Neuronal stem cell (in vitro differentiated cells): ENCODE measurements around the gene ITGAL.

Experiments used
- DNase-seq: peaks from one replicate; pipeline ENCODE4 v3.0.0-alpha.2; 2013; ENCODE audit warnings: low spot score
- H2AFZ ChIP-seq: one replicate; pipeline ENCODE4 v1.6.1; 2013; ENCODE audit warnings: mild to moderate bottlenecking, low read length, inconsistent platforms
- H2AK5ac ChIP-seq: 2 replicates; pipeline ENCODE4 v1.6.1; 2013; ENCODE audit warnings: low read depth, mild to moderate bottlenecking, inconsistent platforms, low read length, moderate library complexity, mixed read lengths
- H2BK120ac ChIP-seq: 2 replicates; pipeline ENCODE4 v1.6.1; 2013; ENCODE audit warnings: low read depth, mild to moderate bottlenecking, inconsistent platforms, low read length, moderate library complexity, mixed read lengths
- H2BK12ac ChIP-seq: one replicate; pipeline ENCODE4 v1.6.1; 2013; ENCODE audit warnings: low read length, inconsistent platforms
- H2BK15ac ChIP-seq: 2 replicates; pipeline ENCODE4 v1.6.1; 2013; ENCODE audit warnings: mild to moderate bottlenecking, low read length, inconsistent platforms, mixed read lengths
- H2BK5ac ChIP-seq: one replicate; pipeline ENCODE4 v1.6.1; 2013; ENCODE audit warnings: inconsistent platforms, mild to moderate bottlenecking, low read length, moderate library complexity
- H3K14ac ChIP-seq: one replicate; pipeline ENCODE4 v1.6.1; 2013; ENCODE audit warnings: low read length, inconsistent platforms
- H3K18ac ChIP-seq: 2 replicates; pipeline ENCODE4 v1.6.1; 2013; ENCODE audit warnings: low read length, inconsistent platforms
- H3K23ac ChIP-seq: 2 replicates; pipeline ENCODE4 v1.6.1; 2013; ENCODE audit warnings: low read depth, mild to moderate bottlenecking, mixed read lengths, low read length, inconsistent platforms; ENCODE audit not compliant: poor library complexity
- H3K27ac ChIP-seq: replicated peaks from 3 replicates; pipeline ENCODE4 v1.5.1; 2013; ENCODE audit warnings: low read length, inconsistent platforms
- H3K27me3 ChIP-seq, 3 experiments: 2 replicates each; pipeline ENCODE4 v1.6.1; 2013; ENCODE audit warnings: low read length in 3 of 3, mild to moderate bottlenecking in 2 of 3, inconsistent platforms in 1 of 3, low read depth in 1 of 3, mixed read lengths in 1 of 3, moderate library complexity in 1 of 3; ENCODE audit not compliant: control insufficient read depth in 3 of 3, insufficient read depth in 3 of 3
- H3K36me3 ChIP-seq, 2 donors: replicated peaks in 1 of 2; 2 replicates each; pipeline ENCODE4 v1.6.1; 2013; ENCODE audit warnings: low read length in 2 of 2; ENCODE audit not compliant: control insufficient read depth in 2 of 2, insufficient read depth in 2 of 2
- H3K4ac ChIP-seq: 2 replicates; pipeline ENCODE4 v1.6.1; 2013; ENCODE audit warnings: inconsistent platforms, mild to moderate bottlenecking, low read length, moderate library complexity
- H3K4me1 ChIP-seq, 2 donors: 1 replicate in 1 of 2; 2 replicates in 1 of 2; pipeline ENCODE4 v1.6.1; 2013; ENCODE audit warnings: low read length in 2 of 2, low read depth in 1 of 2; ENCODE audit not compliant: control insufficient read depth in 2 of 2, insufficient read depth in 1 of 2
- H3K4me2 ChIP-seq: one replicate; pipeline ENCODE4 v1.6.1; 2013; ENCODE audit warnings: mild to moderate bottlenecking, low read length, inconsistent platforms; ENCODE audit not compliant: insufficient read depth, poor library complexity, severe bottlenecking
- H3K4me3 ChIP-seq, 2 donors: 2 replicates each; pipeline ENCODE4 v1.5.1; 2013; ENCODE audit warnings: low read length in 2 of 2, mild to moderate bottlenecking in 2 of 2, inconsistent platforms in 1 of 2, moderate library complexity in 1 of 2
- H3K79me1 ChIP-seq: one replicate; pipeline ENCODE4 v1.6.1; 2013; ENCODE audit warnings: low read depth, mild to moderate bottlenecking, inconsistent platforms, low read length, moderate library complexity
- H3K9ac ChIP-seq: one replicate; pipeline ENCODE4 v1.6.1; 2013; ENCODE audit warnings: mild to moderate bottlenecking, low read depth, low read length, inconsistent platforms; ENCODE audit not compliant: poor library complexity
- H3K9me3 ChIP-seq, 2 donors: replicated peaks in 1 of 2; 2 replicates each; pipeline versions ENCODE3 to v1.6.1; 2013; ENCODE audit warnings: low read length in 2 of 2, mild to moderate bottlenecking in 2 of 2, inconsistent platforms in 1 of 2, low read depth in 1 of 2, mixed read lengths in 1 of 2, moderate library complexity in 1 of 2; ENCODE audit not compliant: control insufficient read depth in 2 of 2, insufficient read depth in 1 of 2
- H4K8ac ChIP-seq: one replicate; pipeline ENCODE4 v1.6.1; 2013; ENCODE audit warnings: low read depth, mild to moderate bottlenecking, inconsistent platforms, low read length, moderate library complexity
- H4K91ac ChIP-seq: one replicate; pipeline ENCODE4 v1.6.1; 2013; ENCODE audit warnings: low read length, low read depth, mild to moderate bottlenecking, inconsistent platforms; ENCODE audit not compliant: poor library complexity
- WGBS, 2 donors: extraction: QIAGEN DNeasy Blood & Tissue Kit; methylation state at CpG; one replicate each; pipeline ENCODE4 v1.1.7; 2013; ENCODE audit warnings: missing lambda C conversion rate in 2 of 2, mixed read lengths in 1 of 2; ENCODE audit not compliant: insufficient read length in 2 of 2, insufficient replicate concordance in 1 of 2; ENCODE audit errors: extremely low coverage in 2 of 2; 5-methylcytosine and 5-hydroxymethylcytosine counted together

ITGAL gene

DNA sequence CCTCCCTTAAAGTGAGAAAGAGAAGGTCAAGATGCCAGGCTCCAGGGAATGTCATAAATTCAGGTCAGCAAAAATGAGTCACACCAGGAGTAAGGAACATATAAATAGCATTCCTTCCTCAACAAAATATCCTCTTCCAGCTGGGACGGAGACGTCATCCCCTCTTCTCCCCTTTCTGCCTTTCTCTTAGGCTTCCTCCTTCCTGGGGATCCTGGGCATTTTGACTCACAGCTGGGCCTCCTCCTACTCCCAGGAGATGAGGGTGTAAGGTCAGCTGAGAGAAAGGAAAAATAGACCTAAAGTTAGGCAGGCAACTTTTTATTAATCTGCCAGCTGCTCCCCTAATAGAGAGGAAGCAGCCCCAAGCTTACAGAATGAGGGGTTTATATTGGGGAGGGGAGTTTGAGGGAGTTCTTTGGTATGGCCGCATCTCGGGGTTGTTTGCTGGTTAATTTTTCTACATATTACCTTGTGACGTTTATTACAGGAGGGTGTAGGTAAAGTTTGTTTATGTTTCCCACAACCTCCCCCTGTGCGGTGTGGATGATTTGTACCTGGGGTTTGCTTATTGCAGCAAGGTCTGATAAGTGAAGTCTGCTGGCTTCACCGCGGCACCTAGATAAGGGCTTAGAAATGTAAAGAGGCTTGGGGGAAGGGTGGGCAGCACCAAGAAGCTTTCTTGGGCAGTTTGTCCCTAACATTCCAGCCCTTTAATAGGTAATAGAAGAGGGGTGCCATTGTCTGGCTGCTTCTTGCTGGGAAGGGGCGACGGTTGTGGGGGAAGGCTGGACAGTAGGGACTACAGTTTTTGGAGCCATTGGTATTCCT is 69.2 kb downstream of the ITGAL start:
- no peak overlapping the region for H4K91ac ChIP-seq
- H3K27ac ChIP-seq: no peak overlapping the region
- H3K14ac ChIP-seq: no peak overlapping the region
- H2BK120ac ChIP-seq: no peak overlapping the region
- DNase-seq: no peak
- H3K36me3 ChIP-seq: no peaks in the 10 kb centered on the region
- H4K8ac ChIP-seq: no peak overlapping the region
- no peak overlapping the region for H3K18ac ChIP-seq
- peak overlapping the region; percentile 72 for H2AFZ ChIP-seq
- WGBS, 2 donors: no CpG with 5 or more reads among the region's 10 CpGs
- peaks cover 6 to 13% of the 10 kb centered on the region in 2 donors for H3K4me1 ChIP-seq
- no peak overlapping the region for H2AK5ac ChIP-seq
- H3K4me2 ChIP-seq: peak overlapping the region; percentile 2
- no peak overlapping the region for H2BK5ac ChIP-seq
- H3K9me3 ChIP-seq: no peaks in the 10 kb centered on the region
- H3K79me1 ChIP-seq: no peaks in the 10 kb centered on the region
- no peak overlapping the region for H3K4me3 ChIP-seq
- no peak overlapping the region for H3K9ac ChIP-seq
- H2BK15ac ChIP-seq: no peak overlapping the region
- H3K4ac ChIP-seq: no peak overlapping the region
- H3K23ac ChIP-seq: no peak overlapping the region
- H3K27me3 ChIP-seq: no peaks in the 10 kb centered on the region
- H2BK12ac ChIP-seq: no peak overlapping the region

DNA sequence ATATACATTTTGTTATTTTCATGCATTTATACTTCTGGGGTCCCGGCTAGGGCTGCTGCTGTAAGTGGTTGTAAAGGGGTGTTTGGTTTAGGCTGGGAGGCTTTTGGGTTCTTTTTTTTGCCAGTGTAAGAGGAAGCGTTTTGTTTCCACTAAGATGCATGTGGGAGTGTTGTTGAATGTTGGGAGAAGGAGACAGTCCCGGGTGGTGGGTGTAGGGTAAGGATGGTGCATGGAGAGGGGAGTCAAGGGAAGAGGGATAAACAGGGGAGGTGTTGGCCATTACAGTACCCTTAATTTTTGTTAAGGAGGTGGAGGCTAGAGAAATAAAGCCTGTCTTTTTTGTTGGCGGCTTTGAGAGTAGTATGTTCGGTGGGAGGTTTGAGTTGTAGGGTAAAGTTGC is 70.5 kb downstream of the ITGAL start:
- DNase-seq: no peak
- H3K23ac ChIP-seq: no peak overlapping the region
- H3K36me3 ChIP-seq: no peaks in the 10 kb centered on the region
- H3K14ac ChIP-seq: no peak overlapping the region
- H3K4me2 ChIP-seq: no peak overlapping the region
- no peak overlapping the region for H2BK120ac ChIP-seq
- H3K18ac ChIP-seq: no peak overlapping the region
- no peak overlapping the region for H3K4me3 ChIP-seq
- H4K91ac ChIP-seq: no peak overlapping the region
- no CpG with 5 or more reads among the region's 5 CpGs for WGBS, 2 donors
- H3K4ac ChIP-seq: no peak overlapping the region
- H3K27ac ChIP-seq: no peak overlapping the region
- H3K9ac ChIP-seq: no peak overlapping the region
- no peak overlapping the region for H2BK15ac ChIP-seq
- no peaks in the 10 kb centered on the region for H3K9me3 ChIP-seq
- H2BK12ac ChIP-seq: no peak overlapping the region
- peaks cover 6 to 13% of the 10 kb centered on the region in 2 donors for H3K4me1 ChIP-seq
- H2BK5ac ChIP-seq: no peak overlapping the region
- H4K8ac ChIP-seq: no peak overlapping the region
- H2AFZ ChIP-seq: no peak overlapping the region
- H3K27me3 ChIP-seq: no peaks in the 10 kb centered on the region
- H2AK5ac ChIP-seq: no peak overlapping the region
- H3K79me1 ChIP-seq: no peaks in the 10 kb centered on the region

DNA sequence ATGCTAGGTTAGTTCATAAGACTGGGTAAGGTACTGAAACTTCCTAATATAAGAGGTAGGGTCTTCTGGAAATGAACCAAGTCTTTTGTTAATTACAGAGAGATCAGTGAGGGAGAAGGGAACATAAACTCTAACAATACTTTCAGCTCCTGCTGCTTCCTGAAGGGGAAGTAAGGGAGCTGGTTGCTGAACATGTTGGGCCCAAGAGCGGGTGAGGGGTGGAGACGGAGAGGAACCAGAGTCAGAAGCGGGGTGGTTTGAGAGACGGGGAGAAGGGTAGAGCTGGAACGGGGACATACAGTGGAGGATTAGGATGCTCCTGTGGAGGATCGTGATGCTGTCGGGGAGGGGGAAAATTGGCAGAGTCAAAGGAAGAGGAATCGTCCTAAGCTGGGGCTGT is 73.6 kb downstream of the ITGAL start:
- Histone ChIP-seq H3K4me2 (no peak overlapping the region), H4K8ac (no peak overlapping the region), H2BK120ac (no peak overlapping the region), H2BK12ac (no peak overlapping the region), H3K27ac (no peak overlapping the region), H3K27me3 (no peaks in the 10 kb centered on the region), H4K91ac (no peak overlapping the region), H2BK5ac (no peak overlapping the region), H2BK15ac (no peak overlapping the region), H2AFZ (peak overlapping the region; percentile 18), H3K79me1 (no peaks in the 10 kb centered on the region), H2AK5ac (no peak overlapping the region), H3K36me3 (no peaks in the 10 kb centered on the region), H3K18ac (no peak overlapping the region), H3K9me3 (no peaks in the 10 kb centered on the region), H3K4me1 (peaks cover 6 to 13% of the 10 kb centered on the region in 2 donors), H3K4ac (no peak overlapping the region), H3K9ac (no peak overlapping the region), H3K4me3 (no peak overlapping the region), H3K23ac (no peak overlapping the region), H3K14ac (no peak overlapping the region)
- no peak for DNase-seq
- WGBS, 2 donors: no CpG with 5 or more reads among the region's 8 CpGs

DNA sequence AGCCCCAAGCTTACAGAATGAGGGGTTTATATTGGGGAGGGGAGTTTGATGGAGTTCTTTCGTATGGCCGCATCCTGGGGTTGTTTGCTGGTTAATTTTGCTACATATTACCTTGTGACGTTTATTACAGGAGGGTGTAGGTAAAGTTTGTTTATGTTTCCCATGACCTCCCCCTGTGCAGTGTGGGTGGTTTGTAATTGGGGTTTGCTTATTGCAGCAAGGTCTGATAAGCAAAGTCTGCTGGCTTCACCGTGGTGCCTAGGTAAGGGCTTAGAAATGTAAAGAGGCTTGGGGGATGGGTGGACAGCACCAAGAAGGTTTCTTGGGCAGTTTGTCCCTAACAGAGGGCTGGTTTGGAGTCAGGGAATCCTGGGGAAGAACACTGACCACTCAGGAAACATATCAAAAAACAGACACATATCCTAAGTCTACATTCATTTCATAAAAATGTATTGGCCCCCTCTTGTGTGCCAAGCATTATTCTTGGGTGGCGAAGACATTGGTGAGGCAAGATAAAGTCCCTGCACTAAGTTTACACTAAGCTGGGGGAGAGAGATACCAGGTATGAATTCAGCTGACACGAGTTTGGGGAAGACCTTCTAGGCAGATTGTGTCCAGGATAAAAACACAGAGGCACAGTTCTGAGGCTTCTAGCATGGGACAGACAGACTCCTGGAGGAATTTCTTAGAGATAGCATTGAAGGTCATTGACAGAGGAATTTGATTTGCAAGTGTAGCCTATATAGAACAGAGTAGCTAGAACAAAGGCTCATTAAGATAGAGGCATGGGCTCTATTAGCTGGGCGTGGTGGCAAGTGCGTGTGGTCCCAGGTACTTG is 76.1 kb downstream of the ITGAL start:
- Histone ChIP-seq H3K27me3 (no peaks in the 10 kb centered on the region), H3K4me3 (no peak overlapping the region), H3K14ac (no peak overlapping the region), H3K4me1 (peaks cover 0 to 3% of the 10 kb centered on the region in 2 donors), H3K9me3 (no peaks in the 10 kb centered on the region), H3K18ac (no peak overlapping the region), H2AK5ac (no peak overlapping the region), H4K8ac (no peak overlapping the region), H3K4me2 (no peak overlapping the region), H2BK5ac (no peak overlapping the region), H2BK120ac (no peak overlapping the region), H3K23ac (no peak overlapping the region), H3K79me1 (peaks cover 2% of the 10 kb centered on the region), H2BK15ac (no peak overlapping the region), H4K91ac (no peak overlapping the region), H2BK12ac (no peak overlapping the region), H3K36me3 (peaks cover 1 to 10% of the 10 kb centered on the region in 2 donors), H3K27ac (no peak overlapping the region), H3K4ac (no peak overlapping the region), H2AFZ (no peak overlapping the region), H3K9ac (no peak overlapping the region)
- no peak for DNase-seq
- WGBS, 2 donors: no CpG with 5 or more reads among the region's 8 CpGs
